Vagina (tissue), 2 donors: ENCODE results near the gene WNT2B.

ENCODE experiments used
- POLR2A ChIP-seq, 2 donors: fragments of 450-650 bp; IDR thresholded peaks; one replicate each; pipeline ENCODE4 v1.6.1; 2017; ENCODE audit warnings: antibody characterized with exemption in 2 of 2, mild to moderate bottlenecking in 2 of 2, moderate library complexity in 2 of 2
- POLR2AphosphoS5 ChIP-seq, 2 donors: sonication (generic); formaldehyde crosslinking; IDR thresholded peaks; one replicate each; pipeline ENCODE4 v1.9.0; 2017; ENCODE audit warnings: antibody characterized with exemption in 2 of 2, mild to moderate bottlenecking in 2 of 2, low read depth in 1 of 2; ENCODE audit not compliant: insufficient read depth in 1 of 2
- TF ChIP-seq, protein P1 (sequence below), 3 experiments: fragments of 450-650 bp in 2 of 3; fragments of 200-600 bp in 1 of 3; sonication (generic) in 1 of 3; IDR thresholded peaks; one replicate each; pipeline ENCODE4 v1.5.1; 2017 to 2019; ENCODE audit warnings: antibody characterized with exemption in 3 of 3, mild to moderate bottlenecking in 2 of 3, moderate library complexity in 2 of 3

GRCh38 chr1:112466078-112466660, 42.6 kb upstream of the WNT2B start:
- TF ChIP-seq, protein P1, sequence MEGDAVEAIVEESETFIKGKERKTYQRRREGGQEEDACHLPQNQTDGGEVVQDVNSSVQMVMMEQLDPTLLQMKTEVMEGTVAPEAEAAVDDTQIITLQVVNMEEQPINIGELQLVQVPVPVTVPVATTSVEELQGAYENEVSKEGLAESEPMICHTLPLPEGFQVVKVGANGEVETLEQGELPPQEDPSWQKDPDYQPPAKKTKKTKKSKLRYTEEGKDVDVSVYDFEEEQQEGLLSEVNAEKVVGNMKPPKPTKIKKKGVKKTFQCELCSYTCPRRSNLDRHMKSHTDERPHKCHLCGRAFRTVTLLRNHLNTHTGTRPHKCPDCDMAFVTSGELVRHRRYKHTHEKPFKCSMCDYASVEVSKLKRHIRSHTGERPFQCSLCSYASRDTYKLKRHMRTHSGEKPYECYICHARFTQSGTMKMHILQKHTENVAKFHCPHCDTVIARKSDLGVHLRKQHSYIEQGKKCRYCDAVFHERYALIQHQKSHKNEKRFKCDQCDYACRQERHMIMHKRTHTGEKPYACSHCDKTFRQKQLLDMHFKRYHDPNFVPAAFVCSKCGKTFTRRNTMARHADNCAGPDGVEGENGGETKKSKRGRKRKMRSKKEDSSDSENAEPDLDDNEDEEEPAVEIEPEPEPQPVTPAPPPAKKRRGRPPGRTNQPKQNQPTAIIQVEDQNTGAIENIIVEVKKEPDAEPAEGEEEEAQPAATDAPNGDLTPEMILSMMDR (IDR thresholded peaks at IDR 0.05), result peak; percentile 87 to 94 (median 92)
- TF ChIP-seq POLR2AphosphoS5 (IDR thresholded peaks at IDR 0.05; ENCODE audit: insufficient read depth in 1 of 2, low read depth in 1 of 2), result peak; percentile 79 to 86
- no peak for TF ChIP-seq POLR2A (IDR thresholded peaks at IDR 0.05)
